ENCODE results near the gene ABCA1.

ABCA1 gene

DNA sequence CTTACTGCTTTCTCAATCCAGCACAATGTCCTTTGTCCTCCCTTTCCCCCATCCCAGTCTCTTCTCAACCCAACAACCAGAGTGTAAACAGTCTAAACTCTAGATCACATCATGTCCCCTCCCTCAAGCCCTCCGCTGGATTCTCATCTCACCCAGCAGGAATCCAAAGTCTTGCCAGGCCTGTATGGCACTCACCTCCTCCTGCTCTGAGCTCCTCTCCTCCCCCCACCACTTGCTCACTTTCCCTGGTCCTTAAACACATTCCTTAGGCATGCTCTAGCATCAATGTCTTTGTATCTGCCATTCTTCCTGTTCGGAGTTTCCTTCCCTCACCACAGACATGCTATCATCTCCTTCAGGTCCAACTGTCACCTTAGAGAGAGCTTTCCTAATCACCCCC is 85.3 kb downstream of the ABCA1 start:
- DNase-seq = no peak
- in situ Hi-C loops (cut with HindIII; ENCODE audit: low pct_ligation_motif_present, low sequenced_read_pairs) = no loop called here
- TF ChIP-seq, protein P1, sequence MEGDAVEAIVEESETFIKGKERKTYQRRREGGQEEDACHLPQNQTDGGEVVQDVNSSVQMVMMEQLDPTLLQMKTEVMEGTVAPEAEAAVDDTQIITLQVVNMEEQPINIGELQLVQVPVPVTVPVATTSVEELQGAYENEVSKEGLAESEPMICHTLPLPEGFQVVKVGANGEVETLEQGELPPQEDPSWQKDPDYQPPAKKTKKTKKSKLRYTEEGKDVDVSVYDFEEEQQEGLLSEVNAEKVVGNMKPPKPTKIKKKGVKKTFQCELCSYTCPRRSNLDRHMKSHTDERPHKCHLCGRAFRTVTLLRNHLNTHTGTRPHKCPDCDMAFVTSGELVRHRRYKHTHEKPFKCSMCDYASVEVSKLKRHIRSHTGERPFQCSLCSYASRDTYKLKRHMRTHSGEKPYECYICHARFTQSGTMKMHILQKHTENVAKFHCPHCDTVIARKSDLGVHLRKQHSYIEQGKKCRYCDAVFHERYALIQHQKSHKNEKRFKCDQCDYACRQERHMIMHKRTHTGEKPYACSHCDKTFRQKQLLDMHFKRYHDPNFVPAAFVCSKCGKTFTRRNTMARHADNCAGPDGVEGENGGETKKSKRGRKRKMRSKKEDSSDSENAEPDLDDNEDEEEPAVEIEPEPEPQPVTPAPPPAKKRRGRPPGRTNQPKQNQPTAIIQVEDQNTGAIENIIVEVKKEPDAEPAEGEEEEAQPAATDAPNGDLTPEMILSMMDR (IDR thresholded peaks at IDR 0.05; ENCODE audit: low read depth, low read length, missing control alignments) = no peak
- Histone ChIP-seq H3K4me3 (ENCODE audit: low read depth, low read length) (no peak overlapping the region), H3K27ac (no peak overlapping the region), H3K27me3 (replicated peaks) (no peaks in the 10 kb centered on the region), H3K36me3 (replicated peaks) (peaks cover 43% of the 10 kb centered on the region)

DNA sequence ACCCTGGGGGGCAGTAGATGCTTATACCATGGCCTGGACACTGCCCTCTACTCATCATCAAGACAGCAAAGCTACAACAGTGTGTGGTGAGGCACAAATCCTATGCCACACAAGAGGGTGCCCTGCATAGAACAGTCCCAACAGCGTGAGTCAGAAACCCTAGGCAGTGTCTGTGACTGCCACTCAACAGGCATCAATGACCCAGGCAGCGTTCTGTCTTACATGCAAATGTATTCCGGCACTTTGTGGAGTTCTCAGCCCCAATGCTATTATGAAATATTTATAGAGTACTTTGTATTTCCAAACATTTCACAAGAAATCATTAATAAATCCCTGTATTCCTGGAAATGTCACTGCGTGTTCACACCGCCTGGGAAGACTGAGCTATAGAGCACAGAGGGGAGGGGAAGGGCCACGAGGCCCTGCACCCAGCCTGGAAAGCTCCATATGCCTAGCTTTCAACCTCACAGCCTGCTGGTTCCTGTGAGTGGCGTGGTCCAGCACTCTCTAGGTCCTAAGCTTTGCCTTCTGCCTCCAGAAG is 86.3 kb downstream of the ABCA1 start:
- no peak for DNase-seq
- Histone ChIP-seq H3K27ac (no peak overlapping the region), H3K27me3 (replicated peaks) (no peaks in the 10 kb centered on the region), H3K4me3 (ENCODE audit: low read depth, low read length) (no peak overlapping the region), H3K36me3 (replicated peaks) (peaks cover 53% of the 10 kb centered on the region)
- TF ChIP-seq, protein P1 (IDR thresholded peaks at IDR 0.05; ENCODE audit: low read depth, low read length, missing control alignments) = no peak
- in situ Hi-C loops (cut with HindIII; ENCODE audit: low pct_ligation_motif_present, low sequenced_read_pairs) = no loop called here

DNA sequence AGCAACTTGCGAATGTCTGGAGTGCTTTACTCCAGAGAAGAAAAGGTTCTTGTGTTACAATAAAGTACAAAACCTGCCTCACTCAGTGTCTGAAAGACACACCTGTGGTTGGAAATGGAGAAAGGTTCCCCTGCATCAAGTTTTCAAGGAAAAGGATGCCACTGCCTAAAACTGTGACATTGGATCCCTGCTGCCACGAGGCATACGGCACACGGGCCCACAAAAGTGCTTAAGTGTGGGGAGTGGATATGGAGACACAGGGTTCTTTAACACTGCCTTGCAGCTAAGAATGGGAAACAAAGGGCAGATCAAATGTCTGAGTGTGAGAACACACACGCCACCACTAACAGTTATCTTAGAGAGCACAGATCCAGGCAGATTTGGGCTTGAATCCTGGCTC is 89.0 kb downstream of the ABCA1 start:
- no peak for DNase-seq
- H3K27ac ChIP-seq = no peak overlapping the region
- TF ChIP-seq, protein P1 (IDR thresholded peaks at IDR 0.05; ENCODE audit: low read depth, low read length, missing control alignments) = no peak
- in situ Hi-C loops (cut with HindIII; ENCODE audit: low pct_ligation_motif_present, low sequenced_read_pairs) = no loop called here
- peaks cover 56% of the 10 kb centered on the region for H3K36me3 ChIP-seq (replicated peaks)
- no peaks in the 10 kb centered on the region for H3K27me3 ChIP-seq (replicated peaks)
- H3K4me3 ChIP-seq (ENCODE audit: low read depth, low read length) = no peak overlapping the region

DNA sequence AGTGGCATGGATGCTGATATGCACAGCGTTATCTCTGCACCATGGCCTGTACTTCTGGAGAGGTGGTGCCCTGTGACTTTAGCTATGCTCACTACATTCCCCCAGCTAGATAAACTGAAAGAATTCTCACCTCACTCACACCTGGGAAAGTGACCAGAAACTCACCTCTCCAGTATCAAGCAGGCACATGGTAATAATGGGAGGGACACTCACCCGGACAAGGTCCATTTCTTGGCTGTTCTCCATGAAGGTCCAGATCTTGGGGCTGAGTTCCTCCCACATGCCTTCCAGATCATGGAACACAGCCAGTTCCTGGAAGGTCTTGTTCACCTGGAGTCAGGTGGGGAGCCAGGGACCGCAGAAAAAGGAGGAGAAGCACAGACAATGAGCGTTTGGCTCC is 91.2 kb downstream of the ABCA1 start:
- Histone ChIP-seq H3K36me3 (replicated peaks) (peaks cover 58% of the 10 kb centered on the region), H3K4me3 (ENCODE audit: low read depth, low read length) (no peak overlapping the region), H3K27ac (no peak overlapping the region), H3K27me3 (replicated peaks) (no peaks in the 10 kb centered on the region)
- no peak for DNase-seq
- TF ChIP-seq, protein P1 (IDR thresholded peaks at IDR 0.05; ENCODE audit: low read depth, low read length, missing control alignments) = no peak
- in situ Hi-C loops (cut with HindIII; ENCODE audit: low pct_ligation_motif_present, low sequenced_read_pairs) = no loop called here

DNA sequence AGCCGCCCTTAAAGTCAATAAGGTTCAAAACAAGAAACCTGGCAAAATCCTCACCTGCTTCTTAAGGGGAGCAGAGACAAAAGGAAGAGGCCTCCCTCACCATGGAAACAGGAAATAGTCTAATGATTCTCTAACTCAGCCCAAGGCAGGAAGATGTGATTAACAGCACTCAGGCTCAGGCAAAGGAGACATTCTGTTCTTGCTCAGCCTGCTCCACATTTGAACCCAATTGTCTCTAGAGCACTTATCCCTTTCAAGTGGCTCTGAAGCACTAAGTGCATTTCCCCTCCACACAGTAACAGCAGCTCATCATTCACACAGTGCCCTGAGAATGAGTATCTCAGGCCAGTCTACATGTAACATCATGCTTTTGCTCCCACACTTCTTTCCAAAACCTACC is 91.7 kb downstream of the ABCA1 start:
- DNase-seq = no peak
- Histone ChIP-seq H3K27ac (no peak overlapping the region), H3K36me3 (replicated peaks) (peaks cover 58% of the 10 kb centered on the region), H3K27me3 (replicated peaks) (no peaks in the 10 kb centered on the region), H3K4me3 (ENCODE audit: low read depth, low read length) (no peak overlapping the region)
- in situ Hi-C loops (cut with HindIII; ENCODE audit: low pct_ligation_motif_present, low sequenced_read_pairs) = no loop called here
- TF ChIP-seq, protein P1 (IDR thresholded peaks at IDR 0.05; ENCODE audit: low read depth, low read length, missing control alignments) = no peak

DNA sequence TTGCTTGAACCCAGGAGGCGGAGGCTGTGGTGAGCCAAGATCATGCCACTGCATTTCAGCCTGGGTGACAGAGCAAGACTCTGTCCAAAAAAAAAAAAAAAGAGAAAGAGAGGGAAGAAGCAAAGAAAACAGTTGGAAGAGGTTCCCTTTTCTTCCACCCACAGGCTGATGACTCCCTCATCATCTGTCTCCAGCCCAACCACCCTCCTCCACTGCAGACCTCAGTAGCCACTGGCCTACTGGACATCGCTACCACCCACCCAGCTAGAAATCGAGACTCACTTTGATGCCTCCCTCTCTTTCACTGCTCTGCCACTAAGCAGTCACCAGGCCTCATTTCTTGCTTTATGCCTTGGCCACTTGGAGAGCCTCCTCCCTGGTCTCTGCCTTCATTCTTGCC is 92.8 kb downstream of the ABCA1 start:
- Histone ChIP-seq H3K27ac (no peak overlapping the region), H3K27me3 (replicated peaks) (no peaks in the 10 kb centered on the region), H3K4me3 (ENCODE audit: low read depth, low read length) (no peak overlapping the region), H3K36me3 (replicated peaks) (peaks cover 60% of the 10 kb centered on the region)
- in situ Hi-C loops (cut with HindIII; ENCODE audit: low pct_ligation_motif_present, low sequenced_read_pairs) = no loop called here
- TF ChIP-seq, protein P1 (IDR thresholded peaks at IDR 0.05; ENCODE audit: low read depth, low read length, missing control alignments) = no peak
- no peak for DNase-seq

Data from brain microvascular endothelial cell (primary cell).